ENCODE data around the gene NOC4L.

- no peak for TF ChIP-seq CTCF (conservative IDR thresholded peaks at IDR 0.05)
- TF ChIP-seq ZFX (IDR thresholded peaks at IDR 0.05) = no peak
Observed at GRCh38 chr12:132168311-132169031, 24.2 kb downstream of the NOC4L start.
